ENCODE results near the gene GRIK1. TPM values are rescaled to one million over a fixed set of nuclear protein-coding genes. Genes with fewer than 3 reads are reported as not detected.
"Not testable (repeated sequence)": the region's sequence is repeated elsewhere in the genome, so short reads cannot be mapped to it uniquely, and the experiment has no call there.

GRIK1 gene
- total RNA-seq, 1 donor from 2014 or later = 4.1 TPM

GRCh38 chr21:29627905-29628304, 311.9 kb downstream of the GRIK1 start:
- DNase-seq (ENCODE audit: low spot score in 2 of 2) = no peak
- no peak for FAIRE-seq

GRCh38 chr21:29626801-29627470, 312.9 kb downstream of the GRIK1 start:
- no peak for FAIRE-seq
- no peak for DNase-seq (ENCODE audit: low spot score in 2 of 2)

DNA sequence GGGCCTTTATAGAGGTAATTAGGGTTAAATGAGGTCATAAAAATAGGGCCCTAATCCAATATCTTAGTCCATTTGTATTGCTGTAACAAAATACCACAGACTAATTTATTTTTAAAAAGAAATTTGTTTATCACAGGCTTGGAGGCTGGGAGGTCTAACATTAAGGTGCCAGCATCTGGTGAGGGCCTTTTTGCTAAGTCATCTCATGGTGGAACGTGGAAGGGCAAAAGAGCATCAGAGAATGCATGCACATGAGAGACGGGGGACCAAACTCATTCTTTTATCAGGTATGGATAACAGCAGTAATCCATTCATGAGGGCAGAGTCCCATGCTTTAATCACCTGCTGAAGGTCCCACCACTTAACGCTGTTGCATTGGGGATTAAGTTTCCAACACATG, 313.8 kb downstream of the GRIK1 start:
- DNase-seq (ENCODE audit: low spot score in 2 of 2) (no peak), FAIRE-seq (no peak)

GRCh38 chr21:29624776-29625175, 315.0 kb downstream of the GRIK1 start:
- no peak for DNase-seq (ENCODE audit: low spot score in 2 of 2)
- FAIRE-seq = no peak

DNA sequence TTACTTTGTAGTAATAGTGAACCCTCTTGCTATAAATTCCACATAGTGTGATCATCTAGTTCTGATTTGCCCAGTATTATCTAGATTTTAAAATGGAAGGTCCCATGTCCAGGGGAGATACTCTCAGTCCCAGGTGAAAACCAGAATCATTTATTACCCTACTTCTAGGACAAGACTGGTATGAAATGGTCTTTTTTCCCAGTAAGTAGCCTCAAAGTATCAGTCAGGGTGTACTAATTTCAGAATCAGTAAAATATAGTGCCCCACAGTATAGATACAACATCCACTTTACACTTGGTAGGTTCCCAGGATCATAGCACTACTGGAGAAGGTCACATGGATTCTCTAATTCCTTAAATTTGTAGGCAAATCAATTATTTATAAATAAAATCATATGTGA, 318.3 kb downstream of the GRIK1 start:
- DNase-seq (ENCODE audit: low spot score in 2 of 2) (no peak), FAIRE-seq (no peak)

DNA sequence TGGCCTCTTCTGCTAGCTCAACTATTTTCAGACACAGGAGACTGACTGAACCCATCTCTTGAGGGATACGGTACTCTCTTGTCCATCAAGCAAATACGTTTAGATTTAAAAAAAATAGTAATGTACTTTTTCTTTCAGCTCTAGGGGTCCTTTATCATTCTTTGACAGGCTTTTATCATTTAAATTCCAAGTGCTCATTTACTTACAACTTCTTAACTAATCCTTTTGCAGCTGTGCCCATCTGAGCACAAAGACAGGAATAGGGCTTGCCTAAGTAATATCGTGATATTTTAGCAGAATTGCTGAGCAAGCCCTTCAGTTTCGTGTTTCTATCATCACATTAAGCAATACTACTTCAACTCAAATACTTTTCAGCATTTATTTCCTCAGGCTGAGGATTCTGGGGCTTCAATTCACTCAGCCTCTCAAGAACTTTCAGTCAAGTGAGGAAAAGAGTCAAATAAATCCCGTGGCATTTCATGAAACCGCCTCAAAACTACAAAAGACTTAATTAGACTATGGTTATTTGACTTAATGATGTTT, 323.5 kb downstream of the GRIK1 start:
- FAIRE-seq (no peak), DNase-seq (ENCODE audit: low spot score in 2 of 2) (no peak)

DNA sequence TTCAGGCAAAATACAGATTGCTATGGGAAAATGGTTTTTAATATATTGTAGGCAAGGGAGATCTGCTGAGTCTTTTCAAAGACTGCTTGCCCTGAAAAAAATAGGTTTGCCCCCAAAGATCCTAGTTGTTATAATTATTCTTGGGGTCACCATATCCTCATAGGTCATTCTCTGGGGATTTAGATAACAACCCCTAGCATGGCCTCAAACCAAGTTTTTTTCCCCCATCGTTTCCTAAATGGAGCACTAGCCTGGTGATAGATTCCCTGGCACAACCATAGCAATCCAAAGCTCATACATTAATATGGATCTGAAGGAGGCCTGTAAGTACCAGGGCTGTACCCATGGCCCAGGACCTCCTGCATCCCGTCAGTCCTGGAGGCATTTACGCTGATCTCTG, 325.9 kb downstream of the GRIK1 start:
- DNase-seq (ENCODE audit: low spot score in 2 of 2) = no peak
- FAIRE-seq = no peak

- FAIRE-seq = no peak
- DNase-seq (ENCODE audit: low spot score in 2 of 2) = no peak
Observed at GRCh38 chr21:29613021-29613420, 326.8 kb downstream of the GRIK1 start.

GRCh38 chr21:29610779-29611360, 328.9 kb downstream of the GRIK1 start:
- FAIRE-seq = no peak
- DNase-seq (ENCODE audit: low spot score in 2 of 2) = no peak

DNA sequence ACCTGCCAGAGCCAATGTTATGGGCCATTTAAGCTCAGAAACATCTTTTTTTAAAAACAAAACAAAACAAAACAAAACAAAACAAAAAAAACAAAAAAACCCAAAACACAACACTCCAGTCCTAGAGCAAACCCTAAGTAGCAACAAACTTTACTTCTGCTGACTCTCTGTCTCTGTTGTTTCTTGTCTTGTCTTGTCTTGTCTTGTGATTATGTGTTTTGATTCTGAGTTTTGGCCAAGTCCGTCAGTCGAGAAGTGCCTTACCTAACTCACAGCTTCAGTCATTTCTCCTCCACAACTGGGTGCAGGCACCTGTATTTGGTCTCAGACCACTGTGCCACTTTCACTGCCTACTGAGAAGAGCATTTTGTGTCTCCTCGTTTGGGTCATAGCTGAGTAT, 333.2 kb downstream of the GRIK1 start:
- no peak for FAIRE-seq
- DNase-seq (ENCODE audit: low spot score in 2 of 2) = no peak

GRCh38 chr21:29605219-29605618, 334.6 kb downstream of the GRIK1 start:
- DNase-seq (ENCODE audit: low spot score in 2 of 2); FAIRE-seq: not testable (repeated sequence)

GRCh38 chr21:29604076-29604475, 335.7 kb downstream of the GRIK1 start:
- FAIRE-seq (no peak), DNase-seq (ENCODE audit: low spot score in 2 of 2) (no peak)

DNA sequence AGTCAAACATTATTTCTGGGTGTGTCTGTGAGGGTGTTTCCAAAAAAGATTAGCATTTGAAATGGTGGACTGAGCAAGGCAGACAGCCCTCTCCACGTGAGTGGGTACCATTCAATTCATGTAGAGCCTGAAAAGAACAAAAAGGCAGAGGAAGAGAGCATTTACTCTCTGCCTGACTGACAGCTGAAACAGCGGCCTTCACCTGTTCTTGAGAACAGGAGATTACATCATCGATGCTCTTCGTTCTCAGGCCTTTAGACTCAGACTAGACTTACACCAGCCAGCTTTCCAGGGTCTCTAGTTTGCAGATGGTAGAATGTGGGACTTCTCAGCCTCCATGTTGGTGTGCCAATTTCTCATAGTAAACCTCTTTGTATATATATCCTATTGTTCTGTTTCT, 338.7 kb downstream of the GRIK1 start:
- no peak for FAIRE-seq
- no peak for DNase-seq (ENCODE audit: low spot score in 2 of 2)

DNA sequence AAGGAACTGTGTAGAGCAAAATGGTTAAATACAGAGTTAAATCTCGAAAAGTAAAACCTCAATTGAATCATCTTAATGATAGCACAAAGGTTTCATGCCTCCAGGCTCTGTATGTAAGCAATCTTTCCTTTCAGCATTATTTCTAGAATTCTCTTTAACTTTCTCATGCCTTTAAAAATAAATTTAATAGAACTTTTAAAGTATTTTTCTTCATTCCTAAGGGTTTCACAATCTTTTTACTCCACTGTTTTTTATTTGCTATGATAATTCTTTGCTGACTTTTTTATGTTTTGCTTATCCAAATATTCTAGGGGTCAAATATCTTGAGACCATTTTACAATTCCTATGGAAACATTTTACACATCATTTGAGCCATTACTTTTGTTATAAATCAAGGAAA, 353.1 kb downstream of the GRIK1 start:
- no peak for DNase-seq (ENCODE audit: low spot score in 2 of 2)
- no peak for FAIRE-seq

- no peak for DNase-seq (ENCODE audit: low spot score in 2 of 2)
Observed at GRCh38 chr21:29585462-29585861, 354.3 kb downstream of the GRIK1 start.

GRCh38 chr21:29583424-29583924, 356.3 kb downstream of the GRIK1 start:
- DNase-seq (ENCODE audit: low spot score in 2 of 2) (no peak), FAIRE-seq (no peak)

More at GRCh38 chr21:29585462-29585861, 354.3 kb downstream of the GRIK1 start:
- no peak for FAIRE-seq

- DNase-seq (ENCODE audit: low spot score in 2 of 2) (no peak), FAIRE-seq (no peak)
Observed at GRCh38 chr21:29582855-29583254, 356.9 kb downstream of the GRIK1 start.

DNA sequence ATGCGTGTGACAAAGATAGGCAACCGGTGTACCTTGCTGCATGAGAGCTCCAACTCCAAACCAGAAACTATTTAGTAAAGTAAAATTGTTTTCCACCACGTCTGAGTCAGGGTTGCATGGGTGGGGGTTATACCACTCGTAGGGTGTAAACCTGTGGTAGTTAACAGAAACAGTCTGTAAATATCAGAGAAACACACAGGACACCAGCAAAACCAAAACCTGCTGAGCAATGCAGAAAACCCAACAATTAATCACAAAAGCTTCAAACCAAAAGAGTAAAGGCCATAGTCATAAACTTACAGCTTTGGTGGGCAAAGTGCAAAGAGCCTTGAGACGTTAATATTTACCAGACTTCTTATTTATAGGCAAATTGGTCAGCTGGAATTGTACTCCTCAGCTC, 358.4 kb downstream of the GRIK1 start:
- DNase-seq (ENCODE audit: low spot score in 2 of 2) (no peak), FAIRE-seq (no peak)

DNA sequence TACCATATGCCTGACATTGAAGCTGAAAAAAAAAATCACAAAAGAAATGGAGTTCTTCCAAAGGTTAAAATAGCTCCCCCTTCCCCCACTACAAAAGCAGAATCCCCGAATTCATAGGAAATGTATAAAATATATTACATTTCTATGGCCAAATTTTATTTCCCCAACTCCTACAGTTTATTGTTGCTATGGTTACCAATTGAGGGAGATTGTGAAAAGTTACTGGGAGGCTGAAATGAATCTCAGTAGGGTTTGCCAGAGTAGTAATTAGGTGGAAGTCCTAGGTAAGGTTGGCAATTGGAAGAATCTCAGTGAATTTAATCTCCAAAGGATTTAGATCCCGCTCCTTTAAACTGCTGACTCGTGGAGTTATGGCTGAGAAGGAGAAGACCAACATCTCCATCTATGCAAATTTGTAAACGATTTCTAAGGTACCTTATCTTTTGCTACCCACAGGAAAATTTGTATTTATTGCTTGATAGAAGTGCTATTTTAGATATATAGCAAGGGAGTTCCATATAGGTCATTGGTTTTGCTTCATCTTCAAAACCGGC, 359.0 kb downstream of the GRIK1 start:
- DNase-seq (ENCODE audit: low spot score in 2 of 2) = no peak

GRCh38 chr21:29578306-29578705, 361.5 kb downstream of the GRIK1 start:
- FAIRE-seq (no peak), DNase-seq (ENCODE audit: low spot score in 2 of 2) (no peak)

More for the DNA sequence above, 359.0 kb downstream of the GRIK1 start:
- no peak for FAIRE-seq

DNA sequence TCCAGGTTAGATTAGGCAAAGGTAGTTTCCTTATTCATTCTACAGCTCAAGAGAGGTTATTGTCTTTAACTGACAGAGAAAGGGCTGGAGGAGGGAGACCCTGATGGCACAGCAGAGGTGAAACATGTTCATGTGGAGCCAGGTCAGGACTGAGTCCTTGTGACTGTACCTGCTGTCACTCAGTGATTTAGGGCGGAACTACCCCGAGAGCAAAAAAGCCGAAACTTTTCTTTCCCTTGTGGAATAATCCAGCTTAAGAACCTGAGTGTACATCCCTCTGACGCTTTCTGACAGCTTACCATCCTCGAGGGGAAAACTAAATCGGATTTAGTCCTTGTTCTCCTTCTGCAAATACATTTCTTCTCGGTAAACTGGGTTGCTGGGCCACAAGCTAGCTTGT, 367.8 kb downstream of the GRIK1 start:
- DNase-seq (ENCODE audit: low spot score in 2 of 2) (no peak), FAIRE-seq (no peak)

Measured in frontal cortex (tissue), 4 donors.